WTC11 (cell line): ENCODE results near the gene PKP4.

Source experiments
- CREB1 ChIP-seq: sonication (generic); formaldehyde crosslinking; IDR thresholded peaks from 2 replicates; pipeline ENCODE4 v1.8.0; 2023; ENCODE audit warnings: mild to moderate bottlenecking, missing genetic modification reagents
- GRHL2 ChIP-seq: fragments of 250-450 bp; sonication (Bioruptor Pico); IDR thresholded peaks from 2 replicates; pipeline ENCODE4 v1.8.0; 2022; ENCODE audit warnings: mild to moderate bottlenecking, moderate library complexity; ENCODE audit not compliant: insufficient replicate concordance, severe bottlenecking
- IRF2 ChIP-seq: sonication (generic); formaldehyde crosslinking; IDR thresholded peaks from 2 replicates; pipeline ENCODE4 v1.8.0; 2022; ENCODE audit warnings: low read depth, missing genetic modification reagents, borderline replicate concordance
- NR3C1 ChIP-seq: sonication (generic); formaldehyde crosslinking; conservative IDR thresholded peaks from 2 replicates; pipeline ENCODE4 v1.8.1; 2023; ENCODE audit warnings: low read depth, mild to moderate bottlenecking, missing genetic modification reagents
- TCF7 ChIP-seq: sonication (generic); formaldehyde crosslinking; IDR thresholded peaks from 2 replicates; pipeline ENCODE4 v1.8.0; 2022; ENCODE audit warnings: mild to moderate bottlenecking, low read depth, missing genetic modification reagents, moderate library complexity
- TEAD1 ChIP-seq: sonication (generic); formaldehyde crosslinking; IDR thresholded peaks from 2 replicates; pipeline ENCODE4 v1.8.0; 2022; ENCODE audit warnings: mild to moderate bottlenecking, missing genetic modification reagents
- ZNF423 ChIP-seq: fragments of 250-450 bp; sonication (Bioruptor Pico); IDR thresholded peaks from 2 replicates; pipeline ENCODE4 v2.1.2; 2022; ENCODE audit warnings: mild to moderate bottlenecking, moderate library complexity
- TF ChIP-seq, protein P1 (sequence below): fragments of 200-600 bp; IDR thresholded peaks from 2 replicates; pipeline ENCODE4 v1.8.0; 2022; ENCODE audit warnings: antibody characterized with exemption
- TF ChIP-seq, protein P2 (sequence below): sonication (generic); formaldehyde crosslinking; IDR thresholded peaks from 2 replicates; pipeline ENCODE4 v1.8.1; 2023; ENCODE audit warnings: mild to moderate bottlenecking, moderate library complexity, missing genetic modification reagents

DNA sequence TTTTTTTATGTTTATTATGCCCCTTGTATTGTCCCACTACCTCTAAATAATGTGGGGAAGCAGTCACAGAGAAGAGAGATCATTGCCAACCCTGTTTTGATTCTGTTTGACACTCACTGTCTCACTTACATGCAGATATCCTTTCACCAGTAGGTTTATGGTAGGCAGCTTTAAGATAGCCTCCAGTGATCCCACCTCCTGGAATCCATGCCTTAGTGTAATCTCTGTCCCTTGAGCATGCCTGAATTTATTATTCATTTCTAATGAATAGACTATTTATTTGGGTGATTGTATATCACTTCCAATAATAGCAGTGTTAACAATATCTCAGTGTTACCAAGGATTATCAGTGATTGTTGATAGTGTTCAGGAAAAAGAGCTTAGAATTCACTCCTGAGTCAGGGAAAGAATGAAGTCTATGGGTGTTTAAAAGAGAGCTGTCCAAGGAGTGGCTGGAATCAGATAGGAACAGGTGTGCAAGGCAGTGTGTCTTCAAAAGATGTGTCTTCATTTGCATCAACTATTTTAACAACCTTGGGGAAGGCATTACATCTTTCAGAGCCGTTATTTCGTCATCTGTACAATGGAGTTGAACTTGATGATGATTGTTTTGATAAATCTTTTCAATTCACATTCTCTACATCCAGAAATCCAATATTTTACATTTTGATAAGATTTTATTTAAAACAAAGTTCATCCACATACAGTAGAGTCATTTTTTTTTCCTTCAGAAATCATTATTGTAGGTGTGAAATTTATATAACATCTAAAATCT lies 31.9 kb downstream of the PKP4 start:
- TF ChIP-seq, protein P1, sequence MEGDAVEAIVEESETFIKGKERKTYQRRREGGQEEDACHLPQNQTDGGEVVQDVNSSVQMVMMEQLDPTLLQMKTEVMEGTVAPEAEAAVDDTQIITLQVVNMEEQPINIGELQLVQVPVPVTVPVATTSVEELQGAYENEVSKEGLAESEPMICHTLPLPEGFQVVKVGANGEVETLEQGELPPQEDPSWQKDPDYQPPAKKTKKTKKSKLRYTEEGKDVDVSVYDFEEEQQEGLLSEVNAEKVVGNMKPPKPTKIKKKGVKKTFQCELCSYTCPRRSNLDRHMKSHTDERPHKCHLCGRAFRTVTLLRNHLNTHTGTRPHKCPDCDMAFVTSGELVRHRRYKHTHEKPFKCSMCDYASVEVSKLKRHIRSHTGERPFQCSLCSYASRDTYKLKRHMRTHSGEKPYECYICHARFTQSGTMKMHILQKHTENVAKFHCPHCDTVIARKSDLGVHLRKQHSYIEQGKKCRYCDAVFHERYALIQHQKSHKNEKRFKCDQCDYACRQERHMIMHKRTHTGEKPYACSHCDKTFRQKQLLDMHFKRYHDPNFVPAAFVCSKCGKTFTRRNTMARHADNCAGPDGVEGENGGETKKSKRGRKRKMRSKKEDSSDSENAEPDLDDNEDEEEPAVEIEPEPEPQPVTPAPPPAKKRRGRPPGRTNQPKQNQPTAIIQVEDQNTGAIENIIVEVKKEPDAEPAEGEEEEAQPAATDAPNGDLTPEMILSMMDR = no peak
- TF ChIP-seq CREB1 (no peak), IRF2 (CRISPR knock-in tag) (no peak), TCF7 (CRISPR knock-in tag) (no peak), TEAD1 (CRISPR knock-in tag) (no peak), ZNF423 (CRISPR knock-in tag) (no peak), NR3C1 (CRISPR knock-in tag) (no peak), GRHL2 (CRISPR knock-in tag) (no peak)
- TF ChIP-seq, protein P2, sequence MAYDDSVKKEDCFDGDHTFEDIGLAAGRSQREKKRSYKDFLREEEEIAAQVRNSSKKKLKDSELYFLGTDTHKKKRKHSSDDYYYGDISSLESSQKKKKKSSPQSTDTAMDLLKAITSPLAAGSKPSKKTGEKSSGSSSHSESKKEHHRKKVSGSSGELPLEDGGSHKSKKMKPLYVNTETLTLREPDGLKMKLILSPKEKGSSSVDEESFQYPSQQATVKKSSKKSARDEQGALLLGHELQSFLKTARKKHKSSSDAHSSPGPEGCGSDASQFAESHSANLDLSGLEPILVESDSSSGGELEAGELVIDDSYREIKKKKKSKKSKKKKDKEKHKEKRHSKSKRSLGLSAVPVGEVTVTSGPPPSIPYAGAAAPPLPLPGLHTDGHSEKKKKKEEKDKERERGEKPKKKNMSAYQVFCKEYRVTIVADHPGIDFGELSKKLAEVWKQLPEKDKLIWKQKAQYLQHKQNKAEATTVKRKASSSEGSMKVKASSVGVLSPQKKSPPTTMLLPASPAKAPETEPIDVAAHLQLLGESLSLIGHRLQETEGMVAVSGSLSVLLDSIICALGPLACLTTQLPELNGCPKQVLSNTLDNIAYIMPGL (CRISPR knock-in tag) = no peak
